ENCODE data around the gene PREP. TPM values are rescaled to one million over a fixed set of nuclear protein-coding genes. Genes with fewer than 3 reads are reported as not detected.

PREP gene
- polyA plus RNA-seq, 1 of the 3 experiments (the other 2 are of a cell fraction) = 20.9 TPM

DNA sequence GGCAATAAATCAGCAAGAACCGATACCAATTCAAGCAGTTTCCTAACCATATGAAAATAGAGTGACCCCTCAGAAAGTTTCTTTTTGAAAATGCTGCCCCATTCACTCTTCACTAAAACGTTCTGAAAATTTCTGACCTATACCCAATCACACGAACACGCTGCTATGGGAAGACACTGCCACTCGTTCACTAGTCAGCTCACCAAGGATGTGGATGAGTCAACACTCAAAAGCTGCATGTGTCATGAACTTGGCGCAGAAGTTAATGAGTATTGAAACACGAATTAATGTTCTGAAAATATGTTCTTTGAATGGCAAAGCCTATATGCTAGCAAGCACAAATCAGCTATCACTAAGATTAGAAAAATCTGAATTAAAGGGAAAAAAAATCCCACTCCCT is 84.2 kb downstream of the PREP start (continued):
- TF ChIP-seq YY1 (IDR thresholded peaks at IDR 0.05; ENCODE audit: low read depth) (no peak), SMC3 (IDR thresholded peaks at IDR 0.05; ENCODE audit: low read depth, low read length) (no peak), MEF2A (IDR thresholded peaks at IDR 0.05; ENCODE audit: borderline replicate concordance, low read depth) (no peak), TEAD4 (IDR thresholded peaks at IDR 0.05; ENCODE audit: borderline replicate concordance, insufficient read depth) (no peak)

- Histone ChIP-seq H3K4me2 (no peak overlapping the region), H4K20me1 (ENCODE audit: insufficient read depth) (no peaks in the 10 kb centered on the region), H3F3A (replicated peaks; ENCODE audit: insufficient read depth) (no peaks in the 10 kb centered on the region), H3K79me2 (ENCODE audit: insufficient read depth) (no peaks in the 10 kb centered on the region), H3K4me3 (ENCODE audit: low read depth in 2 of 2, low read length in 1 of 2) (no peak overlapping the region), H2AFZ (ENCODE audit: low read depth) (no peak overlapping the region), H3K36me3 (replicated peaks in 1 of 2; ENCODE audit: control insufficient read depth in 1 of 2, insufficient read depth in 2 of 2, low read length in 1 of 2) (peaks cover 32 to 46% of the 10 kb centered on the region in 2 experiments), H3K27me3 (ENCODE audit: insufficient read depth) (no peaks in the 10 kb centered on the region), H3K4me1 (ENCODE audit: control insufficient read depth in 1 of 2, insufficient read depth in 2 of 2, low read depth in 1 of 2, low read length in 1 of 2) (peaks cover 10 to 32% of the 10 kb centered on the region in 2 experiments; a peak in 3 of 4 replicates), H3K9me3 (no peaks in the 10 kb centered on the region), H3K9me2 (no peaks in the 10 kb centered on the region), H3K27ac (ENCODE audit: low read depth in 2 of 2, low read length in 1 of 2) (0 out of 4 replicates have a peak overlapping the region, but pooled peaks of 1 of the 2 experiments have one; percentile 3), H3K9ac (no peak overlapping the region)
- no peak for DNase-seq
- ChIA-PET CTCF (interaction anchor here (0.8 to 2.5 kb wide), 15 partner anchors 9 to 230 kb away, joined by 3 to 15 read pairs (median 4); partner anchors contain the start of gene PREP), POLR2A (no interaction called here)
- WGBS (ENCODE audit: low lambda C conversion rate) = 89% methylated on average over 6 of the region's 6 CpGs
- TF ChIP-seq, protein P1, sequence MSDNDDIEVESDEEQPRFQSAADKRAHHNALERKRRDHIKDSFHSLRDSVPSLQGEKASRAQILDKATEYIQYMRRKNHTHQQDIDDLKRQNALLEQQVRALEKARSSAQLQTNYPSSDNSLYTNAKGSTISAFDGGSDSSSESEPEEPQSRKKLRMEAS (IDR thresholded peaks at IDR 0.05; ENCODE audit: low read depth) = no peak
- TF ChIP-seq SMC3 (IDR thresholded peaks at IDR 0.05; ENCODE audit: low read depth, low read length) (peak; percentile 27; the same call in 1 of the 2 replicates), MEF2A (IDR thresholded peaks at IDR 0.05; ENCODE audit: borderline replicate concordance, low read depth) (no peak), CTCF (IDR thresholded peaks at IDR 0.05) (peak; percentile 45), RAD21 (IDR thresholded peaks at IDR 0.05; ENCODE audit: low read length) (peak; percentile 45; the same call in 1 of the 2 replicates), GABPA (IDR thresholded peaks at IDR 0.05; ENCODE audit: low read depth) (no peak)
These were observed 85.0 kb downstream of the PREP start for GRCh38 chr6:105317607-105318533.

- Histone ChIP-seq H3F3A (replicated peaks; ENCODE audit: insufficient read depth) (no peaks in the 10 kb centered on the region), H3K9ac (no peak overlapping the region), H3K36me3 (replicated peaks in 1 of 2; ENCODE audit: control insufficient read depth in 1 of 2, insufficient read depth in 2 of 2, low read length in 1 of 2) (peaks cover 26 to 30% of the 10 kb centered on the region in 2 experiments), H3K79me2 (ENCODE audit: insufficient read depth) (no peaks in the 10 kb centered on the region), H3K4me1 (ENCODE audit: control insufficient read depth in 1 of 2, insufficient read depth in 2 of 2, low read depth in 1 of 2, low read length in 1 of 2) (peaks cover 0 to 19% of the 10 kb centered on the region in 2 experiments; a peak in 2 of 4 replicates), H2AFZ (ENCODE audit: low read depth) (no peak overlapping the region), H3K9me3 (no peaks in the 10 kb centered on the region), H3K4me2 (no peak overlapping the region), H3K27me3 (ENCODE audit: insufficient read depth) (no peaks in the 10 kb centered on the region), H4K20me1 (ENCODE audit: insufficient read depth) (no peaks in the 10 kb centered on the region), H3K9me2 (no peaks in the 10 kb centered on the region), H3K27ac (ENCODE audit: low read depth in 2 of 2, low read length in 1 of 2) (peak overlapping the region in 1 of 2 experiments; percentile 47; a peak in 2 of 4 replicates), H3K4me3 (ENCODE audit: low read depth in 2 of 2, low read length in 1 of 2) (no peak overlapping the region)
- ChIA-PET POLR2A (no interaction called here), CTCF (no interaction called here)
- 82% methylated on average over 4 of the region's 4 CpGs for WGBS (ENCODE audit: low lambda C conversion rate)
- TF ChIP-seq FOSL2 (IDR thresholded peaks at IDR 0.05; ENCODE audit: borderline replicate concordance, low read depth) = no peak
- no peak for TF ChIP-seq FOXM1 (IDR thresholded peaks at IDR 0.05; ENCODE audit: low read depth)
- 0 out of 4 replicates have a peak, but pooled peaks of 1 of the 2 experiments have one; percentile 6 for TF ChIP-seq EP300 (IDR thresholded peaks at IDR 0.05; ENCODE audit: borderline replicate concordance in 1 of 2, low read depth in 1 of 2, low read length in 1 of 2)
- DNase-seq = no peak
These were observed 89.7 kb downstream of the PREP start for GRCh38 chr6:105313211-105313610.

Data from SK-N-SH (cell line).